GM15510 (cell line): Measurements from ENCODE around the gene STPG4.

ENCODE experiments used
- POLR2A ChIP-seq: IDR thresholded peaks from 3 replicates; pipeline ENCODE4 v1.6.1; 2011; ENCODE audit warnings: borderline replicate concordance; ENCODE audit not compliant: insufficient read length; ENCODE audit errors: extremely low read depth

Gene STPG4

GRCh38 chr2:47179388-47179787 is 24.3 kb upstream of the STPG4 start:
- no peak for TF ChIP-seq POLR2A

DNA sequence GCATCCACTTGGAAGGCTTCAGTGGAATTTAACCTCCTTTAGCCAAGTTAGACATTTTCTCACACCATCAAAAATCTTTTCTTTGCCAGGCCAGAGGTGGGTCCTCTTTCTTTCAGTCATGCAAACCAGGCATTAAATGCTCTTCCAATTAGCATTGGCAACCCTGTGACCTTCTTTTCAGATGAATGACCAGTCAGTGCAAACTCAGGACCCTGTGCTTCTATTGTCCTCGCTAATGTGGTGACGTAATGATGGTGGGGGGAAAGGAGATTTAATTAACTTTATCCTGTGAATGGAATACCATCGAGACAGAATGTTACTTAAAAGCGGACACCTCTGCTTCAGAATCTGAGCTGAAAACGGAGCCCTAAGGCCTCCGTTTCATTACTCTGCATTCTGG is 23.2 kb upstream of the STPG4 start:
- TF ChIP-seq POLR2A = no peak

- no peak for TF ChIP-seq POLR2A
Observed at GRCh38 chr2:47177043-47177565, 22.0 kb upstream of the STPG4 start.

- TF ChIP-seq POLR2A = no peak
Observed at GRCh38 chr2:47174733-47175361, 19.7 kb upstream of the STPG4 start.

DNA sequence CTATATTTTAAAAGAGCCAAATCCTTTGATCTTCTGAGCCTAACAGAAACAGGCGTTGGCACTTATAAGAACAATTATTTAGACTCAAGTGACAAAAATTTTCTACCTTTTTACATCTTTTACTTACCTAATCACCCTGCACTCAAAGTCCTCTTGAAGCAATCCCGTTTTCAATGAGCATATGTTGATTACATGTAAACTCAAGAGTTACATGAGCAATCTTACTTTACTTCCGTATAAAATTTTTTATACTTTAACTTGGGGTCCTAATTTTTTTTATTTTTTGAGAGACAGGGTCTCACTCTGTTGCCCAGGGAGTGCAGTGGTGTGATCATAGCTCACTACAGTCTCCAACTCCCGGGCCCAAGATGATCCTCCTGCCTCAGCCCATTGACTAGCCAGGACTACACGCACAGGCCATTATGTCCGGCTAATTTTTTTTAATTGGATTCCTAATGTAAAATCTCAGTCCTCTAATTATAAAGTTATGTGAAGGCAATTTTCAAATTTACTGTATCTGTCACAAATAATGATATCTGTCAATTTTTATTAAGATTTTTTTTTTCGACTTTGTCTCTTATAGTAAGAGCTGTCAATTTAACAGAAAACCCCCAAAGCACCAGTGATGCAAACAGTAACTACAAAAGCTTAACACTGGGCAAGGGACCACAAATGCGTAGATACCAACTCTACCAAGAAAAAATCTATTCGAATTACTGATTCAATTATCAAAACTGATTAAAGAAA is 19.1 kb upstream of the STPG4 start:
- no peak for TF ChIP-seq POLR2A

- TF ChIP-seq POLR2A = no peak
Observed at GRCh38 chr2:47172922-47173695, 18.0 kb upstream of the STPG4 start.

- no peak for TF ChIP-seq POLR2A
Observed at GRCh38 chr2:47172156-47172921, 17.2 kb upstream of the STPG4 start.

DNA sequence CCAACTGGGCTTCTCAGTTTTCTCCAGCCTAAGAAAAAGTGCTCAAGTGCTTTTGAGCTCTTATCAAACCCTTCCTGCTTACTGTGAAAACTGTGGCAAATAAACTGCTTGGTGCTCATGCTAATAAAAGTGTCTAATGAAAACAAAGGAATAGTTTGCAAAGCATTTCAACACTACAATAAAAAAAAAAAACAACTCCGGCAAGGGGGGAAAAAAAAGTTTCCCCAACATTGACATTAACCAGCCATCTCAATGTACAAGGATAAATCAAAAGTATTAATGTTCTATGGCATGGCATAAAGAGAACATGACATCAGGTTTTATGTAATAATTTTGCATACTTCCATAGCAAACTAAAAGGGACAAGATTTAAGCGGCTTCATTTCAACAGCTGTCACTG is 14.7 kb upstream of the STPG4 start:
- no peak for TF ChIP-seq POLR2A

DNA sequence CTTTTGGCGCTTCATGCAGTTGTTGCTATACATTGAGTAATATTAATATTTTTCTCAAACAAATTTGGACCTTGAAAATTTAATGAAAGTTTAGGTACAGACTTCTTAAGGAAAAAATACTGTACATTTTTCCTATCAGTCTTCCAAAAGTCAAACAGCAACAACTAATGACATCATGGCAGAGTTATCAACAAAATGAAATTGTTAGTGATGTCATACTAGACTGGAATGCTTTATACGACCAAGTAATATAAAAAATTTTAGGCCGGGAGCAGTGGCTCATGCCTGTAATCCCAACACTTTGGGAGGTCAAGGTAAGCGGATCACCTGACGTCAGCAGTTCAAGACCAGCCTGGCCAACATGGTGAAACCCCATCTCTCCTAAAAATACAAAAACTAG is 12.0 kb upstream of the STPG4 start:
- no peak for TF ChIP-seq POLR2A

GRCh38 chr2:47165001-47165555 is 10.0 kb upstream of the STPG4 start:
- no peak for TF ChIP-seq POLR2A

GRCh38 chr2:47162780-47163179 is 7.7 kb upstream of the STPG4 start:
- no peak for TF ChIP-seq POLR2A

- no peak for TF ChIP-seq POLR2A
Observed at GRCh38 chr2:47161475-47161874, 6.4 kb upstream of the STPG4 start.

DNA sequence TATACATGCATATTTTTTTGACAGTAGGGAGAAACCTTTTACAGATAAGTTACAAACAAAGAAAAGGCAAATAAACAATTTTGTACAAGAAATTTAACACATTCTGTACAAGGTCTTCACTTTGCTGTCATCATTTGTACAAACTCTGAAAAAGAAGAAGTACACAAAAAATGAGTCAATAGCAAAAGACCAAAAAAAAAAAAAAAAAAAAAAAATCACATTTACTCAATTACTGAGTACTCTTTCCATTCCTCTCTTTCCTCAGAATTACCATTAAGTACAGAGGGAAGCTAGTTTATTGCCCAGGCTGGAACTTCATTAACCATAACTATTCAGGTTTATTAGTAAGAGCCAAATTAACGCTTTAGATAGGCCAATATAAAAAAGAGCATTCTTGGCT is 5.6 kb upstream of the STPG4 start:
- no peak for TF ChIP-seq POLR2A

DNA sequence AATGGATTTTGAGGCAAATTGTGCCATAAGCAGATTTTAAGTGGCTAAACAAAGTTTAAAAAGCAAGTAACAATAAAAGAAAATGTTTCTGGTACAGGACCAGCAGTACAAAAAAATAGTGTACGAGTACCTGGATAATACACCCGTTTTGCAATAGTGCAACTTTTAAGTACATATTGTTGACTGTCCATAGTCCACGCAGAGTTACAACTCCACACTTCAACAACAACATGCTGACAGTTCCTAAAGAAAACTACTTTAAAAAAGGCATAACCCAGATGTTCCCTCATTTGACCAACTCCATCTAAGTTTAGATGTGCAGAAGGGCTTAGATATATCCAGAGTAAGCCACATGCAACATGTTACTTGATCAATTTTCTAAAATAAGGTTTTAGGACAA is 5.1 kb upstream of the STPG4 start:
- TF ChIP-seq POLR2A = no peak

- no peak for TF ChIP-seq POLR2A
Observed at GRCh38 chr2:47159627-47160026, 4.5 kb upstream of the STPG4 start.

DNA sequence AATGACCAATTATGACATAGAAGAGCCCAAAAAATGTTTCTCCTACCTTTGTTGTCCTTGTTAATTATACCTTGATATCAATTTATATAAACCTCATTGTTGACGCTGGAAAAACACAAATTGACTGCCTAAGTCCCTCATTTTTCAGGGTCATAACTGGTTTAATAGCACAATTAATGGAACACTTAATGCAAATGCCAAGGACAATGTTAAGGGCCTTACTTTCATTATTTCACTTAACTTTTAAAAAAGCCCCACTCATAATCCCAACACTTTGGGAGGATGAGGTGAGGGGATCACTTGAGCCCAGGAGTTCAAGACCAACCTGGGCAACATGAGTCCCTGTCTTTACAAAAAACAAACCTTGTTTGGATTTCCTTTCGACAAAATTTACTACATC is 3.5 kb upstream of the STPG4 start:
- no peak for TF ChIP-seq POLR2A
